HepG2 (cell line): Measurements from ENCODE around the gene LCAT. TPM values are rescaled to one million over a fixed set of nuclear protein-coding genes. Genes with fewer than 3 reads are reported as not detected.

Source experiments
- ARID4A ChIP-seq: sonication (generic); formaldehyde crosslinking; IDR thresholded peaks from 2 replicates; pipeline ENCODE4 v1.5.0; 2020; ENCODE audit warnings: mild to moderate bottlenecking, missing genetic modification reagents, borderline replicate concordance
- MLX ChIP-seq: IDR thresholded peaks from 2 replicates; pipeline ENCODE4 v1.6.1; 2016
- NFAT5 ChIP-seq: sonication (generic); formaldehyde crosslinking; IDR thresholded peaks from 2 replicates; pipeline ENCODE4 v1.4.0; 2020; ENCODE audit warnings: missing genetic modification reagents
- NFYC ChIP-seq: IDR thresholded peaks from 2 replicates; pipeline ENCODE4 v1.6.1; 2016; ENCODE audit warnings: missing genetic modification reagents, missing compliant biosample characterization
- NR2C2 ChIP-seq: sonication (generic); formaldehyde crosslinking; IDR thresholded peaks from 2 replicates; pipeline ENCODE4 v1.4.0; 2020; ENCODE audit warnings: missing genetic modification reagents, mild to moderate bottlenecking, moderate library complexity, borderline replicate concordance
- PHF21A ChIP-seq: sonication (generic); formaldehyde crosslinking; IDR thresholded peaks from 2 replicates; pipeline ENCODE4 v1.5.0; 2020; ENCODE audit warnings: mild to moderate bottlenecking, missing genetic modification reagents
- RARG ChIP-seq: sonication (generic); formaldehyde crosslinking; IDR thresholded peaks from 2 replicates; pipeline ENCODE4 v1.4.0; 2020; ENCODE audit warnings: low read depth, mild to moderate bottlenecking, missing genetic modification reagents
- TAF1 ChIP-seq: sonication (generic); formaldehyde crosslinking; IDR thresholded peaks from 2 replicates; pipeline ENCODE4 v1.4.0; 2020; ENCODE audit warnings: missing genetic modification reagents
- ZNF549 ChIP-seq: sonication (generic); formaldehyde crosslinking; IDR thresholded peaks from 2 replicates; pipeline ENCODE4 v1.5.0; 2020; ENCODE audit warnings: missing genetic modification reagents
- ZNF567 ChIP-seq: sonication (generic); formaldehyde crosslinking; IDR thresholded peaks from 2 replicates; pipeline ENCODE4 v1.8.1; 2023; ENCODE audit warnings: mild to moderate bottlenecking, missing genetic modification reagents, borderline replicate concordance
- ZNF619 ChIP-seq: sonication (generic); formaldehyde crosslinking; IDR thresholded peaks from 2 replicates; pipeline ENCODE4 v1.4.0; 2020; ENCODE audit warnings: mild to moderate bottlenecking, missing genetic modification reagents
- ZNF780A ChIP-seq: sonication (generic); formaldehyde crosslinking; IDR thresholded peaks from 2 replicates; pipeline ENCODE4 v1.8.0; 2022; ENCODE audit warnings: mild to moderate bottlenecking, missing genetic modification reagents, moderate library complexity
- polyA plus RNA-seq, 8 experiments: library from polyadenylated mRNA; depleted of rRNA in 3 of 8; stranded (reverse) in 7 of 8; unstranded in 1 of 8; fragments of >200 nt; fragmentation: Illumina TruSeq in 4 of 8; extraction: Trizol in 4 of 8; gene quantifications; 2 replicates each; pipeline versions ENCODE4 v1.2.1 to v1.2.3, GENCODE V29; 2011 to 2016; ENCODE audit warnings: low read depth in 4 of 8, missing spikeins in 1 of 8, mixed read lengths in 1 of 8; ENCODE audit not compliant: insufficient read depth in 1 of 8
- total RNA-seq, 5 experiments: library from RNA; depleted of rRNA; stranded (reverse); fragments of >200 nt; fragmentation: Illumina TruSeq; extraction: Trizol; gene quantifications; 2 replicates each; pipeline ENCODE4 v1.2.3, GENCODE V29; 2016; ENCODE audit warnings: low read depth in 1 of 5

The LCAT gene
- total and polyA plus RNA-seq, 2 of the 13 experiments (the other 11 are each of a cell fraction or from before 2014, with no cell fraction given) = 36.1 to 38.9 TPM

GRCh38 chr16:67942510-67943255, 1.2 kb downstream of the LCAT start (continued):
- TF ChIP-seq NFAT5 (no peak), NR2C2 (no peak), ZNF619 (CRISPR knock-in tag) (0 out of 2 replicates have a peak, but pooled peaks have one; percentile 51), ARID4A (CRISPR knock-in tag) (no peak; the same call in 1 of the 2 replicates), TAF1 (CRISPR knock-in tag) (no peak), ZNF780A (CRISPR knock-in tag) (no peak), RARG (CRISPR knock-in tag) (no peak), PHF21A (CRISPR knock-in tag) (no peak), MLX (CRISPR knock-in tag) (0 out of 2 replicates have a peak, but pooled peaks have one; percentile 12), ZNF549 (CRISPR knock-in tag) (no peak), ZNF567 (CRISPR knock-in tag) (no peak), NFYC (CRISPR knock-in tag) (no peak)
